Measurements from ENCODE around the gene MEGF11. TPM values are rescaled to one million over a fixed set of nuclear protein-coding genes. Genes with fewer than 3 reads are reported as not detected.

Gene MEGF11
- total RNA-seq, 1 experiment from 2014 or later, result 2.3 TPM

DNA sequence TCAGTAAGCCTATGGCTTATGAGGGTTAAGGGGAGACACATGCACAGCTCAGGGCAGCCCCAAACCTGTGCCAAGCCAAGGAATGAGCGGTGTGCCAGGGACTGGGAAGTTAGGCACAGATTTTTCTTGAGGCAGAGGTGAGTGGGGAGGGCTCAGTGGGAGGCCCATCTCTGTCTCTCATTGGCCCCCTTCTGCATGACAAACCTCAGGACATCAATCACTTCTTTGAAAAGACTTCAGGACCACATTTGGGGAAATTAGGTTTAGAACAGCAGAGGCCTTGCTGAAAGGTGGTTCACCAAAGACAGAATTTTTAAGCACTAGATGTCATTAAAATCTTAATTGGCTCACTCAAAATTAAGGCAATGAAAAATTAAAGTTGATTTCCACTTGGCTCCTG, 327.1 kb downstream of the MEGF11 start:
- H3K27ac ChIP-seq (ENCODE audit: low read depth, low read length), result no peak overlapping the region
- TF ChIP-seq, protein P1, sequence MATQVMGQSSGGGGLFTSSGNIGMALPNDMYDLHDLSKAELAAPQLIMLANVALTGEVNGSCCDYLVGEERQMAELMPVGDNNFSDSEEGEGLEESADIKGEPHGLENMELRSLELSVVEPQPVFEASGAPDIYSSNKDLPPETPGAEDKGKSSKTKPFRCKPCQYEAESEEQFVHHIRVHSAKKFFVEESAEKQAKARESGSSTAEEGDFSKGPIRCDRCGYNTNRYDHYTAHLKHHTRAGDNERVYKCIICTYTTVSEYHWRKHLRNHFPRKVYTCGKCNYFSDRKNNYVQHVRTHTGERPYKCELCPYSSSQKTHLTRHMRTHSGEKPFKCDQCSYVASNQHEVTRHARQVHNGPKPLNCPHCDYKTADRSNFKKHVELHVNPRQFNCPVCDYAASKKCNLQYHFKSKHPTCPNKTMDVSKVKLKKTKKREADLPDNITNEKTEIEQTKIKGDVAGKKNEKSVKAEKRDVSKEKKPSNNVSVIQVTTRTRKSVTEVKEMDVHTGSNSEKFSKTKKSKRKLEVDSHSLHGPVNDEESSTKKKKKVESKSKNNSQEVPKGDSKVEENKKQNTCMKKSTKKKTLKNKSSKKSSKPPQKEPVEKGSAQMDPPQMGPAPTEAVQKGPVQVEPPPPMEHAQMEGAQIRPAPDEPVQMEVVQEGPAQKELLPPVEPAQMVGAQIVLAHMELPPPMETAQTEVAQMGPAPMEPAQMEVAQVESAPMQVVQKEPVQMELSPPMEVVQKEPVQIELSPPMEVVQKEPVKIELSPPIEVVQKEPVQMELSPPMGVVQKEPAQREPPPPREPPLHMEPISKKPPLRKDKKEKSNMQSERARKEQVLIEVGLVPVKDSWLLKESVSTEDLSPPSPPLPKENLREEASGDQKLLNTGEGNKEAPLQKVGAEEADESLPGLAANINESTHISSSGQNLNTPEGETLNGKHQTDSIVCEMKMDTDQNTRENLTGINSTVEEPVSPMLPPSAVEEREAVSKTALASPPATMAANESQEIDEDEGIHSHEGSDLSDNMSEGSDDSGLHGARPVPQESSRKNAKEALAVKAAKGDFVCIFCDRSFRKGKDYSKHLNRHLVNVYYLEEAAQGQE (IDR thresholded peaks at IDR 0.05; ENCODE audit: low read depth), result no peak
- no peak for TF ChIP-seq EZH2phosphoT487 (IDR thresholded peaks at IDR 0.05; ENCODE audit: borderline replicate concordance)
- TF ChIP-seq MAX (IDR thresholded peaks at IDR 0.05), result no peak
- TF ChIP-seq SIN3A (IDR thresholded peaks at IDR 0.05; ENCODE audit: low read depth), result no peak
- TF ChIP-seq ZFX (IDR thresholded peaks at IDR 0.05), result no peak
- no peak for TF ChIP-seq ZNF274 (IDR thresholded peaks at IDR 0.05; ENCODE audit: low read depth, low read length)
- TF ChIP-seq ELF1 (IDR thresholded peaks at IDR 0.05; ENCODE audit: borderline replicate concordance, low read depth), result no peak
- no peak overlapping the region for H2AFZ ChIP-seq (ENCODE audit: low read depth, low read length, poor library complexity, severe bottlenecking)
- intact Hi-C loops (cut with micrococcal nuclease), result no loop called here
- ChIA-PET RAD21 (ENCODE audit: low non-redundant PET in 1 of 2, low total read pairs in 2 of 2, uncharacterized antibody in 2 of 2, unreplicated experiment in 2 of 2) (no interaction called here), POLR2A (no interaction called here), CTCF (no interaction called here)
- H3K9me2 ChIP-seq (ENCODE audit: insufficient read depth), result no peaks in the 10 kb centered on the region
- H3K9me3 ChIP-seq (ENCODE audit: control insufficient read depth in 1 of 2, insufficient read depth in 1 of 2, low read depth in 1 of 2, low read length in 2 of 2), result no peaks in the 10 kb centered on the region
- BruUV-seq (replicated peaks), result no TSS peak
- no peak overlapping the region for H3K4me2 ChIP-seq (ENCODE audit: low read length)
- ATAC-seq, result no peak
- no peaks in the 10 kb centered on the region for H3K27me3 ChIP-seq (ENCODE audit: insufficient read depth, low read length)
- no peak overlapping the region for H3K4me3 ChIP-seq (replicated peaks in 1 of 2; ENCODE audit: low read depth in 1 of 2, low read length in 2 of 2)
- no peaks in the 10 kb centered on the region for H3K4me1 ChIP-seq (ENCODE audit: control insufficient read depth in 1 of 2, insufficient read depth in 2 of 2, low read length in 2 of 2)
- no peak for DNase-seq (ENCODE audit: low read depth, low spot score)
- H4K20me1 ChIP-seq (ENCODE audit: insufficient read depth), result no peaks in the 10 kb centered on the region
- no peaks in the 10 kb centered on the region for H3K36me3 ChIP-seq (ENCODE audit: control insufficient read depth in 1 of 2, insufficient read depth in 2 of 2, low read length in 2 of 2)
- H3K79me2 ChIP-seq (ENCODE audit: insufficient read depth, low read length), result no peaks in the 10 kb centered on the region
- no peak overlapping the region for H3K9ac ChIP-seq (ENCODE audit: low read length)

DNA sequence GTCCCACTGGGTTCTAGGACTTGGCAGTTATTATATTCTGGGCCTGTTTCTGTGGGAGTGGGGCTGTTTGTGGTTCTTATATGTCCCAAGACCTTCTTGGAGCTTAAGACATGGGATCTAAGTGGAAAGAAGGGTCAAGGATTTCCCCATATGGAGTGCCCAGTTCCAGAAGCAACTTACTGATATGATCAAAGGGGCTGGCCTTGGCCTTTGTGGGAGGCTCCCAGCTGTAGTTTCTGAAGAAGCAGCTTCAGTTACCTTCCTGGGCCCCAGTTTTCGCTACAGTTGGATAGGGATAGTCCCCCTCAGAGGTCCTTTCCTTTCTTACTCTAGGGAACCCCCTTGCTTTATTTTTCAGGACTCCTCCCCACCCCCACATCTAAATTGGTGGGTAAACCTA, 328.2 kb downstream of the MEGF11 start:
- ATAC-seq (no peak), DNase-seq (ENCODE audit: low read depth, low spot score) (no peak)
- Histone ChIP-seq H3K4me1 (ENCODE audit: control insufficient read depth in 1 of 2, insufficient read depth in 2 of 2, low read length in 2 of 2) (no peaks in the 10 kb centered on the region), H4K20me1 (ENCODE audit: insufficient read depth) (no peaks in the 10 kb centered on the region), H3K79me2 (ENCODE audit: insufficient read depth, low read length) (no peaks in the 10 kb centered on the region), H3K27ac (ENCODE audit: low read depth, low read length) (no peak overlapping the region), H3K9me2 (ENCODE audit: insufficient read depth) (no peaks in the 10 kb centered on the region), H3K4me2 (ENCODE audit: low read length) (no peak overlapping the region), H3K4me3 (replicated peaks in 1 of 2; ENCODE audit: low read depth in 1 of 2, low read length in 2 of 2) (no peak overlapping the region), H3K27me3 (ENCODE audit: insufficient read depth, low read length) (no peaks in the 10 kb centered on the region), H3K9ac (ENCODE audit: low read length) (no peak overlapping the region), H3K9me3 (ENCODE audit: control insufficient read depth in 1 of 2, insufficient read depth in 1 of 2, low read depth in 1 of 2, low read length in 2 of 2) (no peaks in the 10 kb centered on the region), H2AFZ (ENCODE audit: low read depth, low read length, poor library complexity, severe bottlenecking) (no peak overlapping the region), H3K36me3 (ENCODE audit: control insufficient read depth in 1 of 2, insufficient read depth in 2 of 2, low read length in 2 of 2) (no peaks in the 10 kb centered on the region)
- intact Hi-C loops (cut with micrococcal nuclease), result no loop called here
- RAD21 ChIA-PET (ENCODE audit: low non-redundant PET in 1 of 2, low total read pairs in 2 of 2, uncharacterized antibody in 2 of 2, unreplicated experiment in 2 of 2), result no interaction called here
- POLR2A ChIA-PET, result no interaction called here
- BruUV-seq (replicated peaks), result no TSS peak
- CTCF ChIA-PET, result no interaction called here
- TF ChIP-seq, protein P2, sequence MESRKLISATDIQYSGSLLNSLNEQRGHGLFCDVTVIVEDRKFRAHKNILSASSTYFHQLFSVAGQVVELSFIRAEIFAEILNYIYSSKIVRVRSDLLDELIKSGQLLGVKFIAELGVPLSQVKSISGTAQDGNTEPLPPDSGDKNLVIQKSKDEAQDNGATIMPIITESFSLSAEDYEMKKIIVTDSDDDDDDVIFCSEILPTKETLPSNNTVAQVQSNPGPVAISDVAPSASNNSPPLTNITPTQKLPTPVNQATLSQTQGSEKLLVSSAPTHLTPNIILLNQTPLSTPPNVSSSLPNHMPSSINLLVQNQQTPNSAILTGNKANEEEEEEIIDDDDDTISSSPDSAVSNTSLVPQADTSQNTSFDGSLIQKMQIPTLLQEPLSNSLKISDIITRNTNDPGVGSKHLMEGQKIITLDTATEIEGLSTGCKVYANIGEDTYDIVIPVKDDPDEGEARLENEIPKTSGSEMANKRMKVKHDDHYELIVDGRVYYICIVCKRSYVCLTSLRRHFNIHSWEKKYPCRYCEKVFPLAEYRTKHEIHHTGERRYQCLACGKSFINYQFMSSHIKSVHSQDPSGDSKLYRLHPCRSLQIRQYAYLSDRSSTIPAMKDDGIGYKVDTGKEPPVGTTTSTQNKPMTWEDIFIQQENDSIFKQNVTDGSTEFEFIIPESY (IDR thresholded peaks at IDR 0.05; ENCODE audit: extremely low read depth, insufficient replicate concordance, low read length), result no peak
- TF ChIP-seq ELF1 (IDR thresholded peaks at IDR 0.05; ENCODE audit: borderline replicate concordance, low read depth), result no peak
- TF ChIP-seq EZH2 (IDR thresholded peaks at IDR 0.05), result no peak
- TF ChIP-seq SRF (IDR thresholded peaks at IDR 0.05; ENCODE audit: low read depth), result no peak
- TF ChIP-seq SIN3A (IDR thresholded peaks at IDR 0.05; ENCODE audit: low read depth), result no peak
- no peak for TF ChIP-seq ZNF274 (IDR thresholded peaks at IDR 0.05; ENCODE audit: low read depth, low read length)
- no peak for TF ChIP-seq JUND (IDR thresholded peaks at IDR 0.05)
- no peak for TF ChIP-seq RAD21 (IDR thresholded peaks at IDR 0.05; ENCODE audit: low read depth)
- no peak for TF ChIP-seq CBX3 (IDR thresholded peaks at IDR 0.05; ENCODE audit: low read depth)
- TF ChIP-seq, protein P3, sequence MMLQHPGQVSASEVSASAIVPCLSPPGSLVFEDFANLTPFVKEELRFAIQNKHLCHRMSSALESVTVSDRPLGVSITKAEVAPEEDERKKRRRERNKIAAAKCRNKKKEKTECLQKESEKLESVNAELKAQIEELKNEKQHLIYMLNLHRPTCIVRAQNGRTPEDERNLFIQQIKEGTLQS (IDR thresholded peaks at IDR 0.05), result no peak
- TF ChIP-seq TCF7L2 (IDR thresholded peaks at IDR 0.05; ENCODE audit: borderline replicate concordance, extremely low read depth, insufficient read depth, insufficient read length), result no peak
- no peak for TF ChIP-seq YY1 (IDR thresholded peaks at IDR 0.05; ENCODE audit: extremely low read depth, insufficient replicate concordance, low read depth, low read length)
- no peak for TF ChIP-seq EGR1 (IDR thresholded peaks at IDR 0.05; ENCODE audit: low read depth)
